Stimulated activated CD8-positive, alpha-beta memory T cell treated with anti-CD3 and anti-CD28 coated beads, Interleukin-4, amount 100 ng/mL, for 24 hours (primary cell): ENCODE results near the gene INSC.

Source experiments
- DNase-seq: peaks from one replicate; pipeline ENCODE4 v3.0.0-alpha.2; 2020; ENCODE audit warnings: low read depth

The INSC gene

DNA sequence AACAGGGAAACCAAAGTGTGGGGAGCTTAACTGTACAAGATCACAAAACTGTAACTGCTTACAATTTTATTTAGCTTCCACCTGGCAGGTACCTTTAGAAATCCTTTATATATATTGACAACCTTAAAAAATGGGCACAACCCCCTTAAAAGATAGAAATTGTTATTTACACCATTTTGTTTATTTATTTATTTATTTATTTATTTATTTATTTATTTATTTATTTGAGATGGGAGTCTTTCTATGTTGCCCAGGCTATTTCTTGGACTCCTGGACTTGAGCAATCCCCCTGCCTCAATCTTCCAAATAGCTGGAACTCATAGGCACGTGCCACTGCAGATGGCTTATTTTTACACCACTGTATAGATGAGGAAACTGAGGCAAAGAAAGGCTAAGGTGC is 74.5 kb downstream of the INSC start:
- DNase-seq: no peak

DNA sequence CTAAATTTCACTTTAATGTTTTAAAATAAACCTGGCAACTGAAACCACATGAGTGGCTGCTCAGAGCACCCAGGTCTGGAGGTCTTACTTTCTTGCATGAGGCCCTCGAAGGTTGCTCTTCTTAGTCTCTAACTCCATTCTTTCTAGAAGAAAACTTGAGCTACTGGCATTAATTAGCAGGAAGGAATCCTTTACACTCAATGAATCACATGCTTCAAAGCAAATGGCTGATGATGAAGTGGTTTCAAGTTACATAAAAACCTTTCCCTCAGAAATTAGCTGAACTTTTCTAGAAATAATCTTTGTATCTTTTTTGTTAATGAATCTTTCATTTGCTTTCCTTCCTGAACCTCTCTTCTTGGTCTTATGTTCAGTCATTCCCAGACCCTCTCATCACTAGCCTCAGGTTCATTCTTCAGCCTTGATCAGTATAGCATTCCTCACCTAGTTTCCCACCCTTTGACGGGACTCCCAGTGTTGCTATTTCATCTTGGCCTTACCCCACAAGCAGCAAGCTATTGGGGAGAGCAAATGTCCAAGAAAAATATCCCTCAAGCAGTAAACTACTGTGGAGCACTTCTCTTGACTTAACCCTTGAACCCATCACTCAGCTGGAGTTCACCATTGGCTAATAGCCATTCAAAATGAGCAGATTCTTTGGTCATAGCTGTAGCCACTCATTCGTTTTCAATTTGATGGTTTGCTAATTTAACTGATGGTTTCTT is 75.1 kb downstream of the INSC start:
- DNase-seq: no peak

DNA sequence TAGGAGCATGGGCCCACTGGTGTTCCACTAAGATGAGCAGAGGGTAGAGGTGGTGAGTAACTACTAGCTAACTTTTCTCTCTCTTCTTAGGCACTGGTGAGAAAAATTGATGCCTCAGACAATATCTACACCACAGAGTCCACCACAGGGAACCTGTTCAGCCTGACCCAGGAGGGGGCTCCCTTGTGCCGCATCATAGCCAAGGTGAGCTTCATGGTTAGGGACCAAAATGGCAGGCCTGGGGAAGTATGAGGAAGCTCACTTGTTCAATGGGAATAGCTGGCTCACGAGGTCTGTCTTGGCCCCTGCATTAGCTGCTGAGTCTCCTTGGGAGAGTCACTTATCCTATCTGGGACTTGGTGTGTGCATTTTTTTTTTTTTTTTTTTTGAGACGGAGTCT is 75.9 kb downstream of the INSC start:
- DNase-seq: no peak

DNA sequence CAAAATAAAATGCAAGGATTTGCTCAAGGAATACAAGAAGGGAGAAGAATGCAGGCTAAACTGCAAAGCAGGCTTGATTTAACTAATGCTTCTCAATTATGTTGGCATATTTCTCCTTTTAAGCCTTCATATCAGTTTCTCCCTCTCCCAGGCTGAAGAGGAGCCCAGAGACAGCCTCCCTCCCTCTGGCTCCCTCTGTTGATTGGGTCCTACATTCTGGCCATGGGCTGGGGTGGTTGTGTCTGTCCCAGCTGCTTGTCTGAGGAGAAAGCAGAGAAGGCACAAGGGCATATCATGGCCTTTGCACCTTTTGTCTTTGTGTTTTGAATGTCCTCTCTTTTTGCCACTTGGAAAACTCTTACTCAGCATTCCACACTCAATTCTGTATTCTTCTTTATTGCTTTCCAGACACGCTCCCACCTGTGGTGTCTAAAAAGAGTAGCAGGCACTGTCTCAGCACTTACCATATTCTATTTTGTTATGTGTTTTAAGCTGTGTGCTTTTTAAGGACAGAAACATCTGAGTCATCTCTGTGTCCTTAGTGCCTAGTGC is 77.4 kb downstream of the INSC start:
- no peak for DNase-seq

DNA sequence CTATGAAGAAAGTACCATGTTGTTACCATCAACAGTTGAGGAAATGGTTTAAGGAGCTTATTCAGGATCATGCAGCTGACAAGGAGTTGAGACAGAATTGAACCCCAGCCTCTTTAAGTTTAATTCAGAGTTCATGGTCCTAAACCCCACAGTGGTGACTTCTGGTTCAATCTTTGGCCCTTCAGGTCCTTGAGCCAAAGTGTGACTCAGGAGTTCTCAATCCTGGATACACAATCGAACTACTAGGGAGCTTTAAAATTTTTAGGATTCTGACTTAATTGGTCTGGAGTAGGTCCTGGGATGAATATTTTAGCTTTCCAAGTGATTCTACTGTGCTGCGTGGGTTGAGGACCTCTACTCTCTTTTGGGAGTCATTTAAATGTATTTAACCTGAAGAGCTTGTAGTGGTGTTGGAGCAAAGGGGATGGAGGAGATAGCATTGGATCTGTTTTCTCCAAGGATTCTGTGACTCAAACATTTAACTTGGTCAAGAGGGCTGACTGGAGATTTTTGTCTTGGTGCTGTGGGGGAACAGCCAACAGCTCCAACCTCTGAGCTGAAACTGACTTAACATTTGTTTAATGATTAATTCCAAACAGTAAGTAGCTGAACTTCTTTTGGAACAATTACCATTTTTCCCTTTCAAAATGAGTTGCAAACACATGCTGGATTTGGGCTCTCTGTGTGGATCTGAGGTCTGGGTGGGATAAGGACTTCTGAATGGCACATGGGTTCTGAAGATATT is 80.1 kb downstream of the INSC start:
- no peak for DNase-seq

DNA sequence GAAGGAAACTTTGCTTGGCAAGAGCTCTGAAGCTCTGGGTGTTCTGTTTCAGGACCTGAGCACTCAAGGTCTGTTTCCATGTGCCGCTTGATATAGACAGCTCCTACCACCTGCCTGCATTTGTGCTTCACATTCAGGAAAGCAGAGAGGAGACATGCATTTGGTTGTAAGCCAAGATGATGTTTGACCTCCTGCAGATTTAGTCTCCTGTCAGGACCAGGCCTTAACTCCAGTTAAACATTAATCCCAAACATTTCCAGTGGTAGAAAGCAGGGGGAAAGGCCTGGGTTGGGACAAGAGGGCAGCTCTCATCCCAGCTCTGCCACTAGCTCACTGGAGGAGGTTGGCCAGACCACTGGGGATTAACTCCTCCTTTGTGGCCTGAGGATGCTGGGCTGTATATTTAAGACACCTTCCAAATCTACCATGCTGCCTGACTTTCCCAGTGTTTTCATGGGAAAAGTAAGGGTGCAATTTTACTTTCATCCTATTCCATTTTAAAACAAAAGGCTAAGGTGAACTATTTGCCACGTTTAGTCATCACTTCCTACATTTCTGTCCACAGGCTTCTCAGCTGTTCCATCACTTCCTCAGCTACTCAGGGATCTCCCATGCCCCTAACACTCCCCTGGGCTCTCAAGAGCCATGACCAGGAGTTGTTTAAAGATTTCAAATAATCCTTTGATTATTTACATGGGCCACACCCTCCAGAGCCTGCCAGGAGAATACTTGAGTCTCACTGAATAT is 80.9 kb downstream of the INSC start:
- DNase-seq: no peak

DNA sequence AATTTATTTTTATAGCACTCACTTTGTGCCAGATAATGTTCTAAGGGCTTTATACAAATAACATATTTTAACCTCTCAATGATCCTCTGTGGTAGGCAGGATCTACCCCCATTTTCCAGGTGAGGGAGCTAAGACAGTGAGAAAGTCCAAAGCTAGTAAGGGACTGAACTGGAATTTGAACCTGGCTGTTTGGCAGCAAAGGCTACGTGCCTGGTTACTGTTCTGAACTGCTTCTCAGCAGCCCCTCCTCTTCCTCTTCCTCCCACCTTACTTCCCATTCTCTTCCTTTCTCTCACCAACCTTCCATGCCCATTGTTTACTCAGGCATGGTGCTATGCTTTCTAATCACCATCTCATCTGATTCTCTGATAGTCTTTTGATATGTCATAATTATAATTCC is 82.0 kb downstream of the INSC start:
- no peak for DNase-seq

DNA sequence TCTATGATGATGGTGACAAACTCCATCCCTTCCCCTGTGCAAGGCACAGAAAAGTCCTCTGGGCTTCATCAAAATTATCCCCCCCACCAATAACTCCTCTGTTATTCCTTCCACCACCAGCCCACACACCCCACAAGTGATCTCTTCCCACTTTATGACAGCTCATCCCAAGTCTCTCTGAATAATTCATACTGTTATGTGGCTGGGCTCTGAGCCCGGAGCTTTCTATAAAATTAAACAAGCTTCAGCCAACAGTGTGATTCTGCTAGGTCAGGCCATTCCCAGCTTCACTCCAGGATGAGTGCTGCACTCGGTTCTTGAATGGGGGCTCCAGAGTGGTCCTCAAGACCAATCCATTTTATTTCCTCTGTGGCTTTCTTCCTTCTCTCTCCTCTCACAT is 83.0 kb downstream of the INSC start:
- DNase-seq: no peak

DNA sequence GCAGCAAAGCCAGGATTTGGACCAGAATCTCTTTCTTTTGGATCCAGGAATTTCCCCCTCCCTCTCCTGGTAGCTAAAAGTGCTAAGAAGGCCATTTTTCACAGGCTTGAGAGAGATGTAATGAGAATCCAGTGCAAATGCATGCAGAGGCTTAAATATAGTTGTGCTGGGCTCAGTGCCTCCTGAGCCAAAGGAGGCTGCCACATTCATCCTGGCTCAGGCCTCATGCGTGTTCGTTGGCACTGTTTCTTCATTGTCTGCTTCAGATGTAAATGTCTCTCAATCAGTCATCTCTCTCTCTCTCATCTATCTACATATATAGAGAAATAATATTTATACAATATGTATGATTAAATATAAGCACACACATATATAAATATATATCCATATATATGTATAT is 83.6 kb downstream of the INSC start:
- no peak for DNase-seq

DNA sequence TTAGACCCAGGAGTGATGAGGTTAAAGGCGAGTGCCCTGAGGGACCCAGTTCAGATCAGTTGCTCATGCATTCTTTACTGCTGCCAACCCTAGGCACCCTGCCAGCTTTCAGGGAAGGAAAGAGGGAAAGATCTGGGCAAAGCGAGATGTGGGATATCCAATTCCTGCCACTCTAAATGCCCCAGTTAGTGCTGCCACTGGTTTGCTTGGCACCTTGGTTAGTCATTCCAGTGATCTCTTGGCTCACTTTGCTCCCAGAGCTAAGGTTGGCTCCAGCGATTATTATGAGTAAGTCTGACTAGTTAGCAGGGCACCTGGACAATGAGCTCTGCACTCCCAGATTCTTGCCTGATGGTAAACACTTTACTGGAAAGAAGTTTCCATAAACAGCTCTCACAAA is 85.0 kb downstream of the INSC start:
- no peak for DNase-seq

DNA sequence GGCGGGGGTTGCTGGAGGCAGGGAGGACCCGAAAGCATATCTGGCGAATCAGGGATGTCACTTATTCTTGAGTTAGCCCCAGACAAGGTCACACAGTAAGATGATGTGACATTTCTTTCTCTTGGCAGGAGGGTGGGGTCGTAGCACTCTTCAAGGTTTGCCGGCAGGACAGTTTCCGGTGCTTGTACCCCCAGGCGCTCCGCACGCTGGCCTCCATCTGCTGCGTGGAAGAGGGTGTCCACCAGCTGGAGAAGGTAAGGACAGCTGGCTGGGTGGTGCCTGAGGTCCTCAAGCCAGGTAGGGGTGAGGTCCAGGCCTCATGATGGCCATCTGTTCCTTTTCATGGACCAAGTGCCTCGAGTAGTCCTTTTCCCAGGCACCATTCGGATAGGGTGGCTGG is 86.0 kb downstream of the INSC start:
- DNase-seq: no peak

DNA sequence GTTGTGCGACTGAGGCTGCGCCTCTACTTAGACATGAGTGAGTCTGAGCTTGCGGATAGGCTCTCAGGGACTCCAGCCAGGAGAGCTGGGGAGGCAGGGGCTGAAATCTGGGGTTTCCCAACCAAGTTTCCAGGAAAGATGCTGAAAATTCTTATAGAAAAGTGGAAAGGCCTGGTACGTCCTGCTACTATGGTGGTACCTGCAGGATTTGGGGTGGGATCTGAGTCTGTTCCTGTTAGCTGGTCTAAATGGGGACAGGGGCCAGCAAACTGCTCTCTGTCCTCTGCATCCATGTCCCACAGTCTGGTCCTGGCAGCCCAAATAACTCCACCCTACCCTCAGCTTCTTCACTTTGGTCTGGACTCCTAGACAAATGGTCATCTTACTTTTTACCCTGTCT is 86.9 kb downstream of the INSC start:
- no peak for DNase-seq

DNA sequence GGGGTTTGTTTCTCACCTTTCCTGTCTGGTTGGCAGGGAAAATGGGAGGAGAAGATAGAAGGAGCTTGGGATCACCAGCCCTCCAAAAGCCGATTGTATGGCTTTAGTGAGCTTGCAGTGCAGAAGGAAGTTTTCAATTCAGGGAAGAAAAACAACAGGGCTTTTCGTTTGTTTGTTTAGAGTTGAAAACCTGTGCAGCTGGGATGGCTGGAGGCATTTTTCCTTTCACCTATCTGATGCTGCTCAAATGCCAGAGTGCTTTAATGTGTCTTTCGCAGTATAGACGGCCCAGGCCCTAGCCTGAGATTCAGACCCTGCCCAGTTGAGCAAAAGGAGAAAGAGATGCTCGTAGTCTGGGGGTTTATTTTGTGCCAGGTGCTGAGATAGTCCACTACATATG is 87.9 kb downstream of the INSC start:
- DNase-seq: no peak

DNA sequence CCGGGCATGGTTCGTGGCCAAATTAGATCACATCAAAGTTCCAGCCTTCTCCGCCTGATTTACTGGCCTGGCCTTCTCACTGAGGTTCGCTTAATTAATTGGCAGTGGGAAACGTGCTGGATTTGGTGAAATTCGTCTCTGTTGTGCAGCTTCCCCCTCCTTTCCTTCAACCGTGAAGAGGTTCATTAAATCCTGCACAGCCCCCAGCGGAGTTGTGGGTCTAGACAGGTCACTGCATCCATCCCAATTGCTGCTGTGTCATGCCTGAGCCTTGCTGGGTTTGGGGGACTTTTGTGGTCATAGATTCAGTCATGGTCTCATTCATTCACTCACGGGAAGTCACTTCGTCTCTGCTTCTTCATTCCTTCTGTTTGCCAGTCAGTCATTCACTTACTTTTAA is 90.0 kb downstream of the INSC start:
- no peak for DNase-seq

DNA sequence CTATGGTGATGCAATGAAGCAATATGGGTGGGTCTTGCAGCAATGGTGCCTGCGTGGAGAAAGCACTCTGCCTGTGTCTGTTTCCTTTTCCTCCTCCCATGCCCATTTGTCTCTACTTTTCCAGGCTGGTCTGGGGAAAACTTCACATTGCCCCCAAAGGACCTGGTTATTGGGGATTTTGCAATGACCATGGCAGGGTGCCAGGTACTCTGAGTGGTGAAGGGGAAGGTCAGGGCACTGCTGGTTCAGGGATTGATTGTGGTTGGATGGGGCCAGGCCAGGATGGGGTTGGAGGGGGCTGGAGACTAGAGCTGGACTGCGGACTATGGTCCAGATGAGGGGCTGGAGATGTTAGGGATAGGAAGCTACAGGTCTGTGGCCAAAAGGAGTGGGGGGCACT is 92.1 kb downstream of the INSC start:
- no peak for DNase-seq

DNA sequence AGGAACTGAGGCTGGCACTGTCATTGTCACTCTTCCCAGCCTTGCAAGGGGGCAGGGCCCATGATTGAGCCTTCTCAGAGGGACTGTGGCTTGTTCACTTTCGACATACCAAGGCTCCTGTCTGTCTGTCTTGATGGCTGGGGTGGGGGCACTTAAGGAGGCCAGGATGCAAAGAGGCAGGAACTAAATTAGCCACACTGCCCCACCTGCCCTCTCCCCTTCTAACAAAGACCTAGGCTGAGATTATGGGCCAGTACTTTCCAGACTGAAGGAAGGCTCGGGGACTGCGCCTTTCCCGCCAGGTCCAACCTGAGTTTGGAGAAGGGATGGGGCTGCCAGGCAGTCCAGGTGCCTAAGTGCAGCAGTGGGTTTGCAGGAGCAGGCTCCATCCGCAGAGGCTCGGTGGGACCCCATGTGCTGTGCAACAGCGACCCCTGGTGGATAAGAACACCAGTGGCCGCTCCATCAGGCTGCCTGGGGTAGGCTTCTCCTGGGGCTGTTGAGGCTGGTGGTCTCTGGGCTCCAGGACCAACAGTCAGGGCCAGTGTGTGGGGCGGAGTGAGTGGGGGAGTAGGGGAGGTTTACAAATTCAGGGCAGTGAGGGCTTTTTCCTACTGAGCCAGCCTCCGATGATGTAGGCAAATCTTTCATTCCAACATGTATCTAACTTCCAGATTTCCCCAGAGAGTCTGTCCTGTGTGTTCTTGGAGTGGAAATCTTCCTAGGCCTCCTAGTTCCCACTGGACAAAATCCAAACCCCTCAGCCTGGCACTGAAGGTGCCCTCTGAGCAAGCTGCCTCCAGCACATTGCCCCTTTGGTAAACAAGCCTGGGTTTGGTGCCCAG is 93.9 kb downstream of the INSC start:
- peak; percentile 53 for DNase-seq

DNA sequence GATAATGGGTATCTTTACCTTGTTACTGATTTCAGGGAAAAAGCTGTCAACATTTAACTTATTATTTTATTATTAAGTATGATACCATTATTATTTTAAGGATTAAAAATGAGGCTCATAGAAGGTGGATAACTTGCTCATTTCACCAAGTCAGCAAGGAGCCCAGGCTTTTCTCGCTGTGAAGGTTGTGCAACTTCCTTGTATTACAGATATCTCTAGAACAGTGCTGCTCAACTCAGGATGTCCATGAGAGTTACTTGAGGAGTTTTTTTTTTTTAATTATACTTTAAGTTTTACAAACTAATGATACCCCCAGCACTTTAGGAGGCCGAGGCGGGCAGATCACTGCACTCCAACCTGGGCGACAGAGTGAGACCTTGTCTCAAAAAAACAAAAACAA is 98.2 kb downstream of the INSC start:
- DNase-seq: no peak

DNA sequence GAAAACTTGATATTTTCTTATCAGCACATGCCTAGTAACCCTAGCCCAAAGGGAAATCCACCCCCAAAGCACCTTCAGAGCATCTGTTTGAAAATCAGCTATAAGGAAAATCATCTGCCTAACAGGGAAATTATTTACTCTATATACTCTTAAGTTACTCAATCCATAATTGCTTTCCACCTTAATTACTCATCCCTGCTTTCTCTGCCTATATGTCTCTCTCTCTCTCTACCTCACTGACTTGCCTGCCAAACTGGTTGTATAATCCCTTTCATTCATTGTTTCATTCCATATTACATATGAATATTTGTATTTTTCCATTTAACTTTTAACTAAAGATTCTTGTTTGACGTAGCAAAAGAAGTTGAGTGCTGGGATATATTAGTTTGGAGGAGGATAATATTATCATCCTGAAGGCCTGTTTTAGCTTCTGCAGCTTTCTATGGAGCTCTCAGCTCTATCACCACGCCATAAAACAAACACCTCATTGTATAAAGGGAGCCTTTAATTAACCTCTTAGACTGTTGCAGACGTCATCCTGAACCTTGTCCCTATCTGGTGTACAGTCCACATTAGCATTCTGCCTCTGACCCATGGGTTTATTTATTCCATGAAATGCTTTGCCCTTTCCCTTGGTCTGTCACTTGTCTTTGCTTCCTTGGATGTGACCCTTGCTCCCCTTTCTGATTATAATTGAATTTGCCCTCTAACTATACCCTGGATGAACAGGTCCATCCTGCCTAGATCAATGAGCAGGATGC is 98.9 kb downstream of the INSC start:
- no peak for DNase-seq

DNA sequence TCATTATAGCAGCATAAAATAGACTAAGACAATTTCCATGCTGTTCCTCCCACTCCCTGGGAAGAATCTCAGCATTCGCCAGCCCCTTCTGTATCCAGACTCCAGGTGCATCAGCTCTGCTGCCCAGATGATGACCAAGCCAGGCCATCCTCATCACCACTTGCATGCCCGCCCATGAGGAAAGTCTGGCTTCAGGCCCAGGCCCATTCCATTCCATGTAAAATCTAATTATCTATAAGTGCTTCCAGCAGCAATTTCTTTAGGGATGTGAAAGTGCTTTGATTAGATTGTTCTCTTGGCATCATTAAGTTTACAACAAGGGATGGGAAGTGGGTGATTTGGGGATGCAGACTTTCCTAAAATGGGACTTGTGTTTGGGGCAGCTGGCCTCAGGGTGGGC is 100.3 kb downstream of the INSC start:
- DNase-seq: no peak

DNA sequence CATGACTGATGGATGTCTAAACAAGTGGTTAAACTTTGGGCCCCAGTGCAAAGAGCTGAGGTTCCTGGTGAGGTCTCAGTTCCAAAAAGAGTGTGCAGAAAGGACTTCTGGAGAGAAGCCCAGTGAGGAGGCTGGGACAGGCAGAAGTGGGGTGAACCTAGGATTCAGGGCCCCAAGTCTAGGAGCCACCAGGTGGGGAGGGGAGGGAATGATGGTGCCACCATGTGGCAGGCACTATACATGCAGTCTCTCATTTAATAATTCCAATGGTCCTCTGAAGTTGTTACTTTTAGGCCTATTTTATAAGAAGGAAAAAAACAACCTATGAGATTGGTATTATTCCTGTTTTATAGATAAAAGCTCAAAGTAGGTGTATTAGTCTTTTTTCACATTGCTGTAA is 102.0 kb downstream of the INSC start:
- no peak for DNase-seq

DNA sequence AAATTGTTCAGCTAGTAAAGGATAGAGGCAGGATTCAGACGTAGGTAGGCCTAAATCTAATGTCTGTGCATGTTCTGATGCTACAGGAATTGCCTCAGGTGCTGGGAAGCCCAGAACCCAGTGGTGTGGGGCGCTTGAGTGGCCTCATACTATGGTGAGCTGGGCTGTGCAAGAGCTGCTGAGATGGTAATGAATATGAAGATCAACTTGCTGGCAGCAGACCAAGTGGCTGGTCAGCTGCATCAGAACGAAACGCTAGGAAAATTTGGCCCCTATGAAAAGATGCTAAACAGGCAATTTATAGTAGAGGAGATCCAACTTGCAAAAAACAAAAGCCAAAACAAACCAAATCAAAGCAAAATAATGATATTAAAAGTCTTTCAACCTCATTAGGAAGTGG is 102.7 kb downstream of the INSC start:
- no peak for DNase-seq
